Effector memory CD4-positive, alpha-beta T cell (primary cell): ENCODE data around the gene HSPA1B.
"Not testable (repeated sequence)": the region's sequence is repeated elsewhere in the genome, so short reads cannot be mapped to it uniquely, and the experiment has no call there.

Experiments used
- DNase-seq, 3 donors: peaks; one replicate each; pipeline ENCODE4 v3.0.0-alpha.2; 2020
- H3K27ac ChIP-seq: 2 replicates; pipeline ENCODE4 v1.7.0; 2013; ENCODE audit warnings: mild to moderate bottlenecking, low read length, moderate library complexity; ENCODE audit not compliant: insufficient read depth, poor library complexity, severe bottlenecking
- H3K27me3 ChIP-seq: replicated peaks from 2 replicates; pipeline ENCODE4 v1.7.0; 2013; ENCODE audit warnings: mild to moderate bottlenecking, low read length; ENCODE audit not compliant: insufficient read depth, control insufficient read depth, poor library complexity, severe bottlenecking
- H3K36me3 ChIP-seq: 2 replicates; pipeline ENCODE4 v1.7.0; 2013; ENCODE audit warnings: mild to moderate bottlenecking, low read length, moderate library complexity; ENCODE audit not compliant: control insufficient read depth, insufficient read depth
- H3K4me1 ChIP-seq: 2 replicates; pipeline ENCODE4 v1.7.0; 2013; ENCODE audit warnings: low read length, mild to moderate bottlenecking; ENCODE audit not compliant: control insufficient read depth, insufficient read depth, poor library complexity, severe bottlenecking
- H3K4me3 ChIP-seq: 2 replicates; pipeline ENCODE4 v1.7.0; 2013; ENCODE audit warnings: low read length, low read depth, mild to moderate bottlenecking; ENCODE audit not compliant: insufficient read depth, poor library complexity, severe bottlenecking
- H3K9me3 ChIP-seq: 2 replicates; pipeline ENCODE4 v1.7.0; 2013; ENCODE audit warnings: mild to moderate bottlenecking, low read length, moderate library complexity; ENCODE audit not compliant: control insufficient read depth

HSPA1B gene

GRCh38 chr6:31797588-31797987, 29.9 kb upstream of the HSPA1B start:
- H3K9me3 ChIP-seq, result no peaks in the 10 kb centered on the region
- DNase-seq, result no peak
- no peak overlapping the region for H3K4me3 ChIP-seq
- peaks cover 37% of the 10 kb centered on the region for H3K4me1 ChIP-seq
- H3K36me3 ChIP-seq, result peaks cover 2% of the 10 kb centered on the region
- H3K27ac ChIP-seq, result peak overlapping the region; percentile 51
- H3K27me3 ChIP-seq, result no peaks in the 10 kb centered on the region

DNA sequence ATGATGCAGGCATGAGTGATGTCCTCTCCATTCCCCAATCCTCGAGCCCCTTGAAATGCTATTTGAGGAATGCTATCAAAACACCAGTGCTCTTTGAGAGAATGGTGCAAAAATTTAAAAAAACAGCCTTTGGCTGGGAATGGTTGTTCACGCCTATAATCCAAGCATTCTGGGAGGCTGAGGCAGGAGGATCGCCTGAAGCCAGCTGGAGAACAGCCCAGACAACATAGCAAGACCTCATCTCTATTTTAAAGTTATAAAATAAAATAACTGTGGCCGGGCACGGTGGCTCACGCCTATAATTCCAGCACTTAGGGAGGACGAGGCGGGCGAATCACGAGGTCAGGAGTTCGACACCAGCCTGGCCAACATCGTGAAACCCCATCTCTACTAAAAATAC, 27.8 kb upstream of the HSPA1B start:
- H3K4me3 ChIP-seq, result no peak overlapping the region
- no peak for DNase-seq
- H3K9me3 ChIP-seq, result no peaks in the 10 kb centered on the region
- no peaks in the 10 kb centered on the region for H3K27me3 ChIP-seq
- H3K4me1 ChIP-seq, result peaks cover 32% of the 10 kb centered on the region
- H3K27ac ChIP-seq, result no peak overlapping the region
- no peaks in the 10 kb centered on the region for H3K36me3 ChIP-seq

- H3K4me3 ChIP-seq, H3K36me3 ChIP-seq, H3K9me3 ChIP-seq, DNase-seq, H3K27ac ChIP-seq, H3K27me3 ChIP-seq: not testable (repeated sequence)
- H3K4me1 ChIP-seq, result peaks cover 30% of the 10 kb centered on the region
Observed at GRCh38 chr6:31801031-31801927, 26.3 kb upstream of the HSPA1B start.

- Histone ChIP-seq H3K4me1 (peaks cover 8% of the 10 kb centered on the region), H3K27me3 (no peaks in the 10 kb centered on the region), H3K27ac (peak overlapping the region; percentile 88), H3K36me3 (peaks cover 5% of the 10 kb centered on the region), H3K9me3 (no peaks in the 10 kb centered on the region), H3K4me3 (peak overlapping the region; percentile 84)
- DNase-seq, result no peak
Observed at GRCh38 chr6:31805939-31806469, 21.5 kb upstream of the HSPA1B start.

DNA sequence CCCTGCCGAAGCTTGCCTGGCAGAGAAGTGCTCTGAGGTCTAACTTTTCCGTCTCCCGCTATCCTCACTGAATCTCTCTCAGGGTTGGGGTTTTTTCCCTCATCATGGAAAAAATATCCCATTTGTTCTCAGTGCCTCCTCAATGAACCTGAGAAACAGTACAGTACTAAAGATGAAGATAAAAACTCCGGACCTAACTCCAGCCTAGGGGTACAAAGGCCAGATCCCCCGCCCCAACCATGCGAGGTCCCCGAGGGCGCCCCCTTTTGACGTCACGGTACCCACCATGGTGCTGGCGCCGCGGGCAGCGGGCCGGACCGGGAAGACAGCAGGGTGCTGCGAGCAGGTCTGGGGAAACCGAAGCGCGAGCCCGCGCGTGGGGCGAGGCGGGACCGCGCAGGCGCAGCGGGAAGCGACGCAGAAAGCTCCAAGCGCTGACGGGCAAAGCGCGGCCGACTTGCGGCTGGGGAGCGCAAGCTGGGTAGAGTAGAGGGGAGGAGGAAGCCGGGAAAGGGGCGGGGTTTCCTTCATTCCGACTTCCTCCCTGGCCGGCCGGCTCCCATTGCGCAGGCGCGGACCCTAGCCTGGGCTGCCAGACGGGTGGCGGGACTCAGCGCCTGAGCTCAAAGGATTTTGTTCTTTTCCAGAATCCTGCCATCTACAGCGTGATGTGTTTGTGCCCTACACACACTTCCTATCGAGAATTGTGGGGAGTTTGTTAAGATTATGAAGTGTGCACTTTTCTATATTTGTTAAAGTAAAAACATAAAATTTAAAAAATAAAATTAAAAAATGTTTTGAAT, 20.9 kb upstream of the HSPA1B start, which contains the start of gene LSM2:
TSS of gene LSM2 (minus strand) at position 497 of the 803 bp plus-strand sequence. CDS start at position 288, 209 bp downstream.
- peak; percentile 94 to 96 (median 96) for DNase-seq
- Histone ChIP-seq H3K4me1 (peaks cover 8% of the 10 kb centered on the region), H3K27me3 (no peaks in the 10 kb centered on the region), H3K36me3 (peaks cover 11% of the 10 kb centered on the region), H3K4me3 (peak within 1 kb of the TSS; percentile 84), H3K9me3 (no peaks in the 10 kb centered on the region), H3K27ac (peak within 1 kb of the TSS; percentile 88)

GRCh38 chr6:31808599-31808998, 18.9 kb upstream of the HSPA1B start:
- H3K27me3 ChIP-seq, DNase-seq: not testable (repeated sequence)

GRCh38 chr6:31811645-31812044, 15.9 kb upstream of the HSPA1B start:
- no peaks in the 10 kb centered on the region for H3K9me3 ChIP-seq
- H3K4me3 ChIP-seq, result no peak overlapping the region
- no peaks in the 10 kb centered on the region for H3K27me3 ChIP-seq
- peaks cover 17% of the 10 kb centered on the region for H3K4me1 ChIP-seq
- peaks cover 12% of the 10 kb centered on the region for H3K36me3 ChIP-seq
- no peak overlapping the region for H3K27ac ChIP-seq
- DNase-seq, result no peak

More at GRCh38 chr6:31808599-31808998, 18.9 kb upstream of the HSPA1B start:
- peaks cover 16% of the 10 kb centered on the region for H3K4me1 ChIP-seq
- H3K27ac ChIP-seq, H3K9me3 ChIP-seq, H3K4me3 ChIP-seq: not testable (repeated sequence)
- peaks cover 12% of the 10 kb centered on the region for H3K36me3 ChIP-seq

- Histone ChIP-seq H3K27ac (peak overlapping the region; percentile 49), H3K27me3 (no peaks in the 10 kb centered on the region), H3K4me3 (peak overlapping the region; percentile 25), H3K4me1 (peaks cover 17% of the 10 kb centered on the region), H3K9me3 (no peaks in the 10 kb centered on the region), H3K36me3 (peaks cover 12% of the 10 kb centered on the region)
- DNase-seq, result no peak
Observed at GRCh38 chr6:31813465-31813849, 14.1 kb upstream of the HSPA1B start.

GRCh38 chr6:31814677-31815024, 12.9 kb upstream of the HSPA1B start:
- Histone ChIP-seq H3K9me3 (no peaks in the 10 kb centered on the region), H3K36me3 (peaks cover 12% of the 10 kb centered on the region), H3K27ac (peak overlapping the region; percentile 81), H3K4me3 (peak overlapping the region; percentile 92), H3K27me3 (no peaks in the 10 kb centered on the region), H3K4me1 (peaks cover 23% of the 10 kb centered on the region)
- DNase-seq, result peak; percentile 59 to 78 (median 59)
